ENCODE results near the gene CRIM1. TPM values are rescaled to one million over a fixed set of nuclear protein-coding genes. Genes with fewer than 3 reads are reported as not detected.

Gene CRIM1
- total RNA-seq, 1 experiment from 2014 or later, result 24.1 TPM

- TF ChIP-seq HMGXB4 (CRISPR knock-in tag; IDR thresholded peaks at IDR 0.05) (peak; percentile 46; the same call in 1 of the 2 replicates), TEAD1 (CRISPR knock-in tag; IDR thresholded peaks at IDR 0.05) (peak; percentile 84; the same call in 1 of the 2 replicates), USF2 (CRISPR knock-in tag; IDR thresholded peaks at IDR 0.05) (peak; percentile 26; the same call in 1 of the 2 replicates), ZBTB21 (CRISPR knock-in tag; IDR thresholded peaks at IDR 0.05; ENCODE audit: borderline replicate concordance) (0 out of 2 replicates have a peak, but pooled peaks have one; percentile 6), TP53 (CRISPR knock-in tag; IDR thresholded peaks at IDR 0.05) (no peak), ETV6 (CRISPR knock-in tag; IDR thresholded peaks at IDR 0.05) (peak; percentile 80), USF1 (CRISPR knock-in tag; IDR thresholded peaks at IDR 0.05) (peak; percentile 42; the same call in 1 of the 2 replicates), MXD4 (CRISPR knock-in tag; IDR thresholded peaks at IDR 0.05; ENCODE audit: borderline replicate concordance) (no peak)
- TF ChIP-seq, protein P1, sequence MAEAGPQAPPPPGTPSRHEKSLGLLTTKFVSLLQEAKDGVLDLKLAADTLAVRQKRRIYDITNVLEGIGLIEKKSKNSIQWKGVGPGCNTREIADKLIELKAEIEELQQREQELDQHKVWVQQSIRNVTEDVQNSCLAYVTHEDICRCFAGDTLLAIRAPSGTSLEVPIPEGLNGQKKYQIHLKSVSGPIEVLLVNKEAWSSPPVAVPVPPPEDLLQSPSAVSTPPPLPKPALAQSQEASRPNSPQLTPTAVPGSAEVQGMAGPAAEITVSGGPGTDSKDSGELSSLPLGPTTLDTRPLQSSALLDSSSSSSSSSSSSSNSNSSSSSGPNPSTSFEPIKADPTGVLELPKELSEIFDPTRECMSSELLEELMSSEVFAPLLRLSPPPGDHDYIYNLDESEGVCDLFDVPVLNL (CRISPR knock-in tag; IDR thresholded peaks at IDR 0.05; ENCODE audit: borderline replicate concordance, low read depth), result no peak
- TF ChIP-seq, protein P2, sequence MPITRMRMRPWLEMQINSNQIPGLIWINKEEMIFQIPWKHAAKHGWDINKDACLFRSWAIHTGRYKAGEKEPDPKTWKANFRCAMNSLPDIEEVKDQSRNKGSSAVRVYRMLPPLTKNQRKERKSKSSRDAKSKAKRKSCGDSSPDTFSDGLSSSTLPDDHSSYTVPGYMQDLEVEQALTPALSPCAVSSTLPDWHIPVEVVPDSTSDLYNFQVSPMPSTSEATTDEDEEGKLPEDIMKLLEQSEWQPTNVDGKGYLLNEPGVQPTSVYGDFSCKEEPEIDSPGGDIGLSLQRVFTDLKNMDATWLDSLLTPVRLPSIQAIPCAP (CRISPR knock-in tag; IDR thresholded peaks at IDR 0.05), result no peak
These were observed 242.2 kb downstream of the CRIM1 start, which contains the start of gene FEZ2 (continued) for GRCh38 chr2:36597532-36598377.

Other genes starting within 250 kb of the CRIM1 start
- gene FEZ2, start 242.4 kb downstream of the CRIM1 start, total RNA-seq (2021), result 22.2 to 24.0 TPM (median 23.6 TPM) in 3 replicates